Gastrocnemius medialis (tissue), 4 donors: ENCODE results near the gene SSR4. TPM values are rescaled to one million over a fixed set of nuclear protein-coding genes. Genes with fewer than 3 reads are reported as not detected.
"Not testable (repeated sequence)": the region's sequence is repeated elsewhere in the genome, so short reads cannot be mapped to it uniquely, and the experiment has no call there.

Experiments
- ATAC-seq, 2 donors: fragments of 150-250 bp; one replicate each; pipeline ENCODE4 v1.9.1; 2016
- DNase-seq, 2 donors: peaks; one replicate each; pipeline ENCODE4 v3.0.0-alpha.2; 2019
- H3K27ac ChIP-seq, 4 donors: fragments of 200-600 bp; sonication (generic); 1 replicate in 1 of 4; 2 replicates in 3 of 4; pipeline ENCODE4 v1.5.1; 2016 to 2018; ENCODE audit warnings: mild to moderate bottlenecking in 2 of 4, moderate library complexity in 1 of 4
- H3K27me3 ChIP-seq, 3 donors: fragments of 200-600 bp; sonication (generic) in 2 of 3; 1 replicate in 1 of 3; 2 replicates in 2 of 3; pipeline versions ENCODE4 v1.5.1 to v1.6.0; 2016 to 2019; ENCODE audit warnings: mild to moderate bottlenecking in 1 of 3, moderate library complexity in 1 of 3
- H3K36me3 ChIP-seq, 2 donors: fragments of 200-600 bp; sonication (generic) in 1 of 2; one replicate each; pipeline ENCODE4 v1.5.1; 2017 to 2018
- H3K4me1 ChIP-seq, 2 donors: fragments of 200-600 bp; sonication (generic) in 1 of 2; one replicate each; pipeline ENCODE4 v1.5.1; 2016 to 2017; ENCODE audit warnings: mild to moderate bottlenecking in 2 of 2
- H3K4me3 ChIP-seq, 4 donors: fragments of 200-600 bp; sonication (generic) in 3 of 4; 1 replicate in 1 of 4; 2 replicates in 3 of 4; pipeline ENCODE4 v1.5.1; 2016 to 2019; ENCODE audit warnings: mild to moderate bottlenecking in 2 of 4
- H3K9me3 ChIP-seq, 3 donors: fragments of 200-600 bp; sonication (generic) in 2 of 3; 1 replicate in 1 of 3; 2 replicates in 2 of 3; pipeline ENCODE4 v1.5.1; 2016 to 2019
- CTCF ChIP-seq, 5 experiments: fragments of 450-650 bp in 3 of 5; fragments of 200-600 bp in 2 of 5; sonication (generic) in 2 of 5; IDR thresholded peaks in 4 of 5; conservative IDR thresholded peaks in 1 of 5; 1 replicate in 4 of 5; 2 replicates in 1 of 5; pipeline ENCODE4 v1.5.1; 2016 to 2019; ENCODE audit warnings: antibody characterized with exemption in 5 of 5, mild to moderate bottlenecking in 3 of 5, moderate library complexity in 3 of 5
- POLR2A ChIP-seq, 2 donors: fragments of 450-650 bp; IDR thresholded peaks; one replicate each; pipeline ENCODE4 v1.6.1; 2017; ENCODE audit warnings: antibody characterized with exemption in 2 of 2, mild to moderate bottlenecking in 2 of 2, moderate library complexity in 2 of 2
- in situ Hi-C, 4 donors: fragments of 200-750 bp; cut with MboI; loops; one replicate each; pipeline versions ENCODE4 v1.15.0 to v1.8.0; 2017; ENCODE audit warnings: low sequenced_read_pairs in 4 of 4
- intact Hi-C: fragments of 100-400 bp; cut with DNase I; formaldehyde crosslinking; loops from one replicate; pipeline ENCODE4 v1.15.1; 2023; ENCODE audit warnings: low total_unique reads
- total RNA-seq, 4 donors: library from RNA; depleted of rRNA; stranded (reverse); fragments of >200 nt; gene quantifications; one replicate each; pipeline versions ENCODE4 v1.1.0 to v1.2.3, GENCODE V29; 2016

Gene SSR4
- 100 to 1,000 TPM in 2 of 4 donors, 10 to 100 TPM in 2; 73.9 to 111 (median 93.4) TPM for total RNA-seq

GRCh38 chrX:153794018-153794896, at the start of gene SSR4, which contains the start of gene IDH3G:
SSR4 (plus strand) TSS chrX:153794668; CDS start chrX:153794688, 20 bp downstream.
IDH3G (minus strand) TSS chrX:153794375; CDS start chrX:153794326, 49 bp downstream.
- ATAC-seq (peak; percentile 86 to 89), DNase-seq (peak; percentile 82 to 90)
- peaks cover 6 to 16% of the 10 kb centered on the region in 2 donors for H3K4me1 ChIP-seq
- no peaks in the 10 kb centered on the region for H3K9me3 ChIP-seq
- TF ChIP-seq POLR2A (IDR thresholded peaks at IDR 0.05) (peak; percentile 60 to 74), CTCF (IDR thresholded peaks at IDR 0.05 in 4 of 5, conservative IDR thresholded peaks at IDR 0.05 in 1 of 5) (no peak)
- H3K36me3 ChIP-seq = peaks cover 0 to 11% of the 10 kb centered on the region in 2 donors
- peak within 1 kb of the TSS; percentile 73 to 88 (median 78) for H3K4me3 ChIP-seq
- no peaks in the 10 kb centered on the region for H3K27me3 ChIP-seq
- intact Hi-C loops = loop anchor here (1.0 to 10.0 kb wide), 6 partner anchors 13 to 581 kb away; partner anchors contain the start of genes ABCD1, BCAP31, EMD and FLNA
- H3K27ac ChIP-seq = peak within 1 kb of the TSS; percentile 93 to 98 (median 96)
- in situ Hi-C loops = loop anchor here in 3 of 4 donors (25.0 kb wide), 2 partner anchors 143 to 168 kb away; partner anchors contain the start of genes HCFC1 (in 2 of the 3), TMEM187 (in 2 of the 3), ARHGAP4 (in 1 of the 3) and NAA10 (in 1 of the 3)

- H3K27me3 ChIP-seq, ATAC-seq, in situ Hi-C loops, H3K9me3 ChIP-seq, intact Hi-C loops, H3K4me1 ChIP-seq, H3K27ac ChIP-seq, H3K4me3 ChIP-seq, H3K36me3 ChIP-seq, DNase-seq: not testable (repeated sequence)
These were observed 49.4 kb upstream of the SSR4 start for GRCh38 chrX:153745067-153745433.

GRCh38 chrX:153746359-153746758, 48.1 kb upstream of the SSR4 start:
- H3K27ac ChIP-seq = no peak overlapping the region
- ATAC-seq (no peak), DNase-seq (no peak)
- in situ Hi-C loops = no loop called here
- no peak for TF ChIP-seq POLR2A (IDR thresholded peaks at IDR 0.05)
- TF ChIP-seq CTCF (IDR thresholded peaks at IDR 0.05 in 4 of 5, conservative IDR thresholded peaks at IDR 0.05 in 1 of 5) = no peak
- H3K4me1 ChIP-seq = peaks cover 0 to 8% of the 10 kb centered on the region in 2 donors
- H3K36me3 ChIP-seq = no peaks in the 10 kb centered on the region
- no peak overlapping the region for H3K4me3 ChIP-seq
- intact Hi-C loops = no loop called here
- no peaks in the 10 kb centered on the region for H3K27me3 ChIP-seq
- no peaks in the 10 kb centered on the region for H3K9me3 ChIP-seq

- H3K4me1 ChIP-seq, H3K36me3 ChIP-seq, DNase-seq, H3K27me3 ChIP-seq, intact Hi-C loops, H3K4me3 ChIP-seq, H3K27ac ChIP-seq, in situ Hi-C loops, H3K9me3 ChIP-seq, ATAC-seq: not testable (repeated sequence)
These were observed 47.5 kb upstream of the SSR4 start for GRCh38 chrX:153746991-153747390.

GRCh38 chrX:153749017-153749416, 45.5 kb upstream of the SSR4 start:
- H3K27me3 ChIP-seq, in situ Hi-C loops, H3K4me3 ChIP-seq, intact Hi-C loops, H3K36me3 ChIP-seq, H3K4me1 ChIP-seq, H3K9me3 ChIP-seq, ATAC-seq, H3K27ac ChIP-seq, DNase-seq: not testable (repeated sequence)

GRCh38 chrX:153750127-153750774, 44.2 kb upstream of the SSR4 start:
- ATAC-seq = no peak
- in situ Hi-C loops (no loop called here), intact Hi-C loops (no loop called here)
- Histone ChIP-seq H3K4me3 (no peak overlapping the region), H3K27me3 (no peaks in the 10 kb centered on the region), H3K27ac (no peak overlapping the region), H3K4me1 (no peaks in the 10 kb centered on the region), H3K36me3 (no peaks in the 10 kb centered on the region), H3K9me3 (no peaks in the 10 kb centered on the region)
- no peak for TF ChIP-seq POLR2A (IDR thresholded peaks at IDR 0.05)
- no peak for TF ChIP-seq CTCF (IDR thresholded peaks at IDR 0.05 in 4 of 5, conservative IDR thresholded peaks at IDR 0.05 in 1 of 5)
- no peak for DNase-seq
